Aorta (tissue), 5 donors: ENCODE results near the gene DENND1A. TPM values are rescaled to one million over a fixed set of nuclear protein-coding genes. Genes with fewer than 3 reads are reported as not detected.

Experiments
- ATAC-seq: fragments of 200-7000 bp; cut with Tn5 transposase; one replicate; pipeline ENCODE4 v1.9.1; 2022; ENCODE audit warnings: moderate library complexity; ENCODE audit not compliant: low FRiP score
- DNase-seq, 2 donors: peaks; one replicate each; pipeline ENCODE4 v3.0.0-alpha.2; 2020
- H3K27ac ChIP-seq, 2 donors: one replicate each; pipeline ENCODE4 v1.5.1; 2013; ENCODE audit warnings: low read length in 2 of 2, mild to moderate bottlenecking in 2 of 2, moderate library complexity in 2 of 2, control low read depth in 1 of 2, inconsistent platforms in 1 of 2, low read depth in 1 of 2
- H3K27me3 ChIP-seq, 2 donors: one replicate each; pipeline ENCODE4 v1.6.1; 2013; ENCODE audit warnings: control low read depth in 1 of 2, low read length in 1 of 2, mild to moderate bottlenecking in 1 of 2, moderate library complexity in 1 of 2; ENCODE audit not compliant: insufficient read depth in 2 of 2, control insufficient read depth in 1 of 2
- H3K36me3 ChIP-seq, 2 donors: one replicate each; pipeline ENCODE4 v1.6.1; 2013; ENCODE audit warnings: control low read depth in 1 of 2, low read length in 1 of 2, mild to moderate bottlenecking in 1 of 2; ENCODE audit not compliant: insufficient read depth in 2 of 2, control insufficient read depth in 1 of 2
- H3K4me1 ChIP-seq, 2 donors: one replicate each; pipeline ENCODE4 v1.6.1; 2013; ENCODE audit warnings: low read length in 2 of 2, control low read depth in 1 of 2, mild to moderate bottlenecking in 1 of 2, moderate library complexity in 1 of 2; ENCODE audit not compliant: insufficient read depth in 2 of 2, control insufficient read depth in 1 of 2
- H3K4me3 ChIP-seq, 2 donors: one replicate each; pipeline ENCODE4 v1.5.1; 2013; ENCODE audit warnings: low read length in 2 of 2, control low read depth in 1 of 2, mild to moderate bottlenecking in 1 of 2
- H3K9me3 ChIP-seq: one replicate; pipeline ENCODE4 v1.6.1; 2013; ENCODE audit warnings: mild to moderate bottlenecking, low read length; ENCODE audit not compliant: control insufficient read depth
- WGBS, 2 donors: extraction: QIAGEN DNeasy Blood & Tissue Kit; methylation state at CpG; one replicate each; pipeline ENCODE4 v1.1.7; 2013; 5-methylcytosine and 5-hydroxymethylcytosine counted together
- intact Hi-C, 2 donors: fragments of 100-400 bp; cut with DNase I; formaldehyde crosslinking; loops; one replicate each; pipeline versions ENCODE4 v1.14.2 to v1.15.0; 2022
- polyA plus RNA-seq, 2 donors: library from polyadenylated mRNA; stranded (reverse); fragments of 200-250 nt; gene quantifications; one replicate each; pipeline ENCODE4 v1.2.3, GENCODE V29; 2013
- total RNA-seq, 2 donors: library from RNA; stranded (reverse); fragmentation: NEBNext Ultra II Directional; extraction: Animal tissue kit (Norgen Biotek cat#: 25700); gene quantifications; one replicate each; pipeline ENCODE4 v1.2.1, GENCODE V29; 2021
- donor health status: healthy with polysubstance abuse.
- donor health status: Bipolar disorder and iron deficiency.
- donor health status: DM: no; HTN: no; CAD: no.
- donor health status: DM: no; HTN: no; CAD: no.
- donor health status: DM: yes; HTN: yes; CAD: no.

The DENND1A gene
- total and polyA plus RNA-seq, 4 donors, result 6.9 to 31.4 (median 15.3) TPM

- Histone ChIP-seq H3K27me3 (no peaks in the 10 kb centered on the region), H3K27ac (no peak overlapping the region), H3K4me3 (no peak overlapping the region), H3K9me3 (no peaks in the 10 kb centered on the region), H3K4me1 (no peaks in the 10 kb centered on the region), H3K36me3 (no peaks in the 10 kb centered on the region)
- intact Hi-C loops, result no loop called here
- no peak for DNase-seq
- ATAC-seq, result no peak
- 79 to 81% methylated on average over 9 to 10 of the region's 10 CpGs for WGBS, 2 donors
These were observed 561.9 kb downstream of the DENND1A start for GRCh38 chr9:123368023-123368422.

- intact Hi-C loops, result no loop called here
- Histone ChIP-seq H3K27ac (no peak overlapping the region), H3K4me3 (no peak overlapping the region), H3K36me3 (no peaks in the 10 kb centered on the region), H3K27me3 (no peaks in the 10 kb centered on the region), H3K4me1 (no peaks in the 10 kb centered on the region), H3K9me3 (no peaks in the 10 kb centered on the region)
- ATAC-seq (no peak), DNase-seq (no peak)
- whole genome bisulfite sequencing, 2 donors, result 34 to 64% methylated on average over 52 to 67 of the region's 67 CpGs
These were observed 563.9 kb downstream of the DENND1A start for GRCh38 chr9:123365881-123366528.

GRCh38 chr9:123365287-123365880, 564.5 kb downstream of the DENND1A start:
- H3K27me3 ChIP-seq, result no peaks in the 10 kb centered on the region
- H3K4me1 ChIP-seq, result no peaks in the 10 kb centered on the region
- H3K36me3 ChIP-seq, result no peaks in the 10 kb centered on the region
- no peak overlapping the region for H3K27ac ChIP-seq
- WGBS, 2 donors, result 79 to 84% methylated on average over 12 of the region's 12 CpGs
- DNase-seq (no peak), ATAC-seq (no peak)
- no peaks in the 10 kb centered on the region for H3K9me3 ChIP-seq
- intact Hi-C loops, result no loop called here
- H3K4me3 ChIP-seq, result no peak overlapping the region

- 69 to 73% methylated on average over 11 of the region's 11 CpGs for WGBS, 2 donors
- H3K27ac ChIP-seq, result no peak overlapping the region
- no peaks in the 10 kb centered on the region for H3K27me3 ChIP-seq
- intact Hi-C loops, result no loop called here
- H3K4me3 ChIP-seq, result no peak overlapping the region
- DNase-seq (no peak), ATAC-seq (no peak)
- no peaks in the 10 kb centered on the region for H3K4me1 ChIP-seq
- H3K36me3 ChIP-seq, result no peaks in the 10 kb centered on the region
- no peaks in the 10 kb centered on the region for H3K9me3 ChIP-seq
These were observed 565.6 kb downstream of the DENND1A start for GRCh38 chr9:123364241-123364824.

GRCh38 chr9:123362856-123363255, 567.1 kb downstream of the DENND1A start:
- Histone ChIP-seq H3K27me3 (no peaks in the 10 kb centered on the region), H3K27ac (no peak overlapping the region), H3K4me3 (no peak overlapping the region), H3K9me3 (no peaks in the 10 kb centered on the region), H3K36me3 (no peaks in the 10 kb centered on the region), H3K4me1 (no peaks in the 10 kb centered on the region)
- WGBS, 2 donors, result 94% methylated on average over 23 of the region's 23 CpGs
- ATAC-seq (no peak), DNase-seq (no peak)
- intact Hi-C loops, result no loop called here

- intact Hi-C loops, result no loop called here
- Histone ChIP-seq H3K4me3 (no peak overlapping the region), H3K27ac (no peak overlapping the region), H3K4me1 (no peaks in the 10 kb centered on the region), H3K27me3 (no peaks in the 10 kb centered on the region), H3K36me3 (no peaks in the 10 kb centered on the region), H3K9me3 (no peaks in the 10 kb centered on the region)
- no peak for ATAC-seq
- no peak for DNase-seq
- 78 to 80% methylated on average over 11 of the region's 11 CpGs for WGBS, 2 donors
These were observed 568.0 kb downstream of the DENND1A start for GRCh38 chr9:123361731-123362510.

- H3K27me3 ChIP-seq, result no peaks in the 10 kb centered on the region
- intact Hi-C loops, result no loop called here
- ATAC-seq (no peak), DNase-seq (no peak)
- H3K4me1 ChIP-seq, result no peaks in the 10 kb centered on the region
- H3K9me3 ChIP-seq, result no peaks in the 10 kb centered on the region
- H3K4me3 ChIP-seq, result no peak overlapping the region
- H3K27ac ChIP-seq, result no peak overlapping the region
- WGBS, 2 donors, result 63 to 71% methylated on average over 10 of the region's 10 CpGs
- H3K36me3 ChIP-seq, result no peaks in the 10 kb centered on the region
These were observed 568.7 kb downstream of the DENND1A start for GRCh38 chr9:123361086-123361730.

- no peaks in the 10 kb centered on the region for H3K36me3 ChIP-seq
- H3K4me1 ChIP-seq, result no peaks in the 10 kb centered on the region
- no peak for DNase-seq
- H3K9me3 ChIP-seq, result no peaks in the 10 kb centered on the region
- WGBS, 2 donors, result 45 to 46% methylated on average over 22 of the region's 22 CpGs
- H3K27ac ChIP-seq, result no peak overlapping the region
- intact Hi-C loops, result no loop called here
- ATAC-seq, result no peak
- no peak overlapping the region for H3K4me3 ChIP-seq
- H3K27me3 ChIP-seq, result no peaks in the 10 kb centered on the region
These were observed 569.5 kb downstream of the DENND1A start for GRCh38 chr9:123360161-123361085.
